HG02610 (cell line): ENCODE measurements around the gene DAND5.

Source experiments
- ATAC-seq: cut with Tn5 transposase; IDR thresholded peaks from one replicate; pipeline ENCODE4 v1.9.1; 2021; ENCODE audit warnings: mild to moderate bottlenecking, moderate library complexity; ENCODE audit not compliant: unreplicated experiment

The DAND5 gene

DNA sequence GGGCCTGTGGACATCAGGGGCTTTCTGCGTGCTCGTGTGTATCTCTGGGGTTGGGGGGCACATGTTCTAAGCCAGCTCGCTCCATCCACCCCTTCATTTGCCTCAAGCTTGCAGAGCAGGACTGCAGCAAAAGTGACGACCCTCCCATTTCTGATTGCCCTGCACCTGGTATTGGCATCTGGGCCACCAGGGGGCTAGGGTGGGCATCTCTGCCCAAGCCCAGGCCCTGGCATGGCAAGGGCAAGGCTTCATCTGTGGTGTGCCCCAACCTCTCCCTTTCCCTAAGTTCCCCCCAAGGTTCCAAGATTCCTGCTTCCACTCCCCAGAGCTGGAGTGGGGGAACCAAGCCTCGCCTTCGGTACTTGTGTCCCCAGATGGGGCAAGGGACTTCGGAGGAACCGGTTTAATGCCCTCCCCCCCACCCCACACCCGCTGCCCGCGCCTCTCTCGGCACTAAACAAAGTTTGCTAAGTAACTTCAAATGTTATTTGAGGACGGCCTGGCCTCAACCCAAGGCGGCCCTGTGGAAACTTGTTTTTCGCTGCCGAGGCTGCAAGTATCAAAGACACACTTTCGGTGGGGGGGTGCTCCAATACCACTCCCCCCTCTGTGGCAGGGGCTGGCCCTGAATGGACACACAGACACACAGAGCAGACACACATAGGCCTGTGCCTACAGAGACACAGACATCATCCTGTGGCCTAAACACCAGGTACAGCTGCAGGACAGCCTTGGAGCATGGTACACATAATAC is 38.1 kb downstream of the DAND5 start:
- no peak for ATAC-seq

DNA sequence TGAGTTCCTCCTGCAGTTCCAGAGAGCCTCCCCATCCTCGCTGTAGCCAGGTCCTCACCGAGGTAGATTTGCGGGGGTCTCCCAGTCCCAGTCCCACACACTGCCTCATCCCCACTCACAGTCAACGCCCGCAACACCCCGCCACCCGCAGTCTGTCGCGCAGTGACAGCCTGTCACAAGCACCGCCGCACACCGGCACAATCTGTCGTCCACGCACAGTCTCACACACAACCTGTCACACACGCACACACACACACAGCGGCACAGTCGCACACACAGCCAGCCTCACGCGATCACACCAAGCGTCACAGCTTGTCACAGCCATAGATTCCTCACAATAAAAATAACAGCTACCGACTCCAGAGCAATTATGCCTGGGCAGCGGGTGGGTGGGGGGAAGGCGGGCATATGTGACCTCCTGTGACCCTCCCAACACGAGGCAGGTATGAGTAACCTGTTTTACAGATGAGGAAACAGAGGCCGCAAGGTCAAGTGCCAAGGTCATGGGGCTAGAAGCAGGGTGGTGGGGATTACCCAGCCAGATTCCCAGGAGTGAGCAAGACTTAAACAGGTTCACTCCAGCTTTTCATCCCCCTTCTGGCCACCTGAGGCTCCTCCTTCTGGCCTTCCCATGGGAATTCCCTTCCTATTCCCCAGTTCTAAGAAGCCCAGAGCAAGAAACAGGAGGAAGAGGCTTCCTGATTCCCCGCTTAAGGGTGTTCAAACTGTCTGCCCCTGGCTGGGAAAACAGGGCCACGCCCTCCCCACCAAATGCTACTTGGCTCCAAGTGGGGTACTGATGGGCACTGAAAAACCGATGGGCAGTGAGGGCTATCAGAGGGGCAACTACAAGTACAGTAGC is 39.8 kb downstream of the DAND5 start:
- no peak for ATAC-seq

DNA sequence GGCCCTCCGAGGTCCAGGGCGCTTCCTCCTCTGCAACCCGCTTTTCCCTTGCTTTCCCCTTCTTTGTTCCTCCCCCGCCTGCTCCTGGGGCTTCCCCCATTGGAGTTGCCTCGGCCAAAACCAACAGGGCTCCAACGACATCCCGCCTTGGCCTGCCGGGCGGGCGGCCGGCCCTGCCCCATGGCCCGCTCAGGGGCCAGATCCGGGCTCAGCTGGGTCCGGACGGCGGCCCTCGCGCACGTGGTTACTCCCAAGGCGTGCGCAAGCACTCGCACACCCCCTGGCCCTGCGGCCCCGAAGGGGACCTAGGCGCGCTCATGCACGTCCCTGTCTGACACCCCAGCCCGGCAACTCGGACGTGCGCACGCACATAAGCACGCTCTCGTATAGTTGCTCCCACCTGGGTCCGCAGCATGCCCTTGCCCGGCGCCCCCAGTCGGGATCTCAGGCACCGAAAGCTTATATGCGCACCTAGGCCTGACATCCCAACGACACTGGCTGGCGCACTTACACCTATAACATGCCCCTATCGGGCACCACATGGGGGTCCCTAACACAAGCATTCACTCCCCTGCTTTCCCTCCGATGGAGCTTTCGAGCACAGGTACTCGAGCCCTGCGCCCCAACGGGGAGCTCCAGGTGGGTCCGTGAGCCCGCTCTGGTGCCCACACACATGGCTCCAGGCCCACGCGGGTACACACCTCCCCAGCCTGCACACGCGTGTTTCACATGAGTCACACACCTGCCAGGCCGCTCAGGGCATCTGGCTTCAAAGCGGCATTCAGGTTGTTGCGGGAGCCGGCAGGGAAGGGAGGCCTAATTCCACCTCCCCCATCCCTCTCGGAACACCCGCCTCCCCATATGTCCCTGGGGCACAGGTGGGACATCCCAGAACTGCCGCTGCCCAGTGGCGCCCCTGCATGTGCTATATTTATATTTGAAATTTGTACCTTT is 40.9 kb downstream of the DAND5 start:
- no peak for ATAC-seq

DNA sequence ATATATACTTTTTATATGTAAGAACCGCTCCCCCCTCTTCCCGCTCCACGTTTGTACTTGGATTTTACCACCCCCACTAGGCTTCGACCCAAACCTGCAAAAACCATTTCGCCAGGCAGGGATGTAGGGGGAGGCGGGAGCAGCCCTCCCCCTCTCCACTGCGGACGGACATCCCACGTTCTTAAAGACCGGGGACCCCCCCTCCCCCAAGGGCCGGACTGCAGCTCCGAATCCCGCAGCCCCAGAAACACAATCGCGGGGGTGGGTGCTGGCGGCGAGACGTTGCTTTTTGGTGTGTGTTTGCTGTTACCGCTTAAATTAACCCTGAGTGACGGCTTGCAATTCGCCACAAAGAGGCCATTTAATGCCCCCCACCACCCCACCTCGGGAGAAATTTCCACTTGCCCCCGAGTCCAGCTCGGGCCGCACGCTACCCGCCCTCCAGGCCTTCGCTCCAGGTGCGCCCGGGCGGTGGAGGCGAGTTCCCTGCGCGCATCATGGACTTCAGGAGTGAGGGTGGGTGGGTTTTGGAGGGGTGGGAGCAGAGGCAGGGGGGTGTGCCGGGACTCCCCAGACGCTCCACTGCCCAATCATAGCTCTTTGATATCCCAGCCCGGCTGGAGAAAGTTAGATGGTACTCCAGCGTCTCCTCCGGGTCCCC is 41.7 kb downstream of the DAND5 start:
- ATAC-seq: no peak

DNA sequence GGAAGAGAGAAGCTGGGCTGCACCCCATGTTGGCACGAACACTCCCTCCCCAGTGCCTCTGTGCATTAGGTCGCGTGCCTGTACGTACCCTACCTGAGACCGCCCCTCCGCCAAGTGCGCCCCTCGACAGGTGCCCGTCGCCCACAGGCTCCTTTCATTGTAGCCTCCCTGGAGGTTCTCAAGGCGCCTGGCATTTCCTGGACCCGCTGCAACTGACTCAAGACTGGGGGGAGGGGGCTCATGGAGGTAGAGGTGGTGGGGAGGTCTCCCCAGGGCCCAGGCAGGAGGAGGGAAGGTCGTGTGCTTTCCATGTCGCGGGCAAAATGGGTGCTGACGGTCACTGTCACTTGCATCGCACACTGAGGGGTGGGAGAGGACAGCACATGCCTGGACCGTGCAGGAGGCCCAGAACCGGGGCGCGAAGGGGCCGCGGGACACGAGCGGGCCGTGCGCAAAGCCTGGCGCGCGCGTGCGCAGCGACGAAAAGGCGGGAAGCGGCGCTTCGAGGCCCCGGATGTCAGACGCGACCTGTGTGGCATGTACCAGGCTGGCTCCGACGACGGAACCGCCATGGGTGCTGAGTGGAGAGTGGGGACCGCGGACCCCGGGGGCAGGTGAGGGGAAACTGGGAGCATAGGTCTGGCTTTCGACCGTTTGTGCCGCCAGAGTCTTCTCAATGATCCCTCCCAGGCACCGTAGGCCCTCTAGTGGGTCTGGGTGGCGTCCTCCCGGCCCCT is 42.4 kb downstream of the DAND5 start:
- no peak for ATAC-seq

GRCh38 chr19:13012390-13012689 is 43.0 kb downstream of the DAND5 start:
- no peak for ATAC-seq

GRCh38 chr19:13012690-13013608 is 43.6 kb downstream of the DAND5 start:
- no peak for ATAC-seq

DNA sequence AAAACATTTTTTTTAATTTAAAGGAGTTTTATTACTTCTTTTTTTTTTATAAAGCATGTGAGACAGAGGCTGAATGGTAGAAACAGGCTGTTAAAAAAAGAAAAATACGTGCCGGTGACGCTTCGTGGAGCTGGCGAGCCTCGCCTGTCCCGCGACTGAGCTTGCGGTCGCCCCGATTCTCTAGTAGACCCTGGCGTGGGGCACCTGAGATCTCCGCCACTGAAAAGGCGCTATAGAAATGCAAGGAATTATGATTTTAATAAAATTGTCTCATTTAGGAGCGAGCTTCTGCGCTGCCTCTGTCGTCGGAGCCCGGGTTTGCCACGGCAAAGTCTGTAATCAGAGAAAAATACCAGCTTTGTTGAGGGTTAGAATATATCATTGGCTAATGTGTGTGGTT is 44.3 kb downstream of the DAND5 start:
- ATAC-seq: no peak

GRCh38 chr19:13014101-13014920 is 44.9 kb downstream of the DAND5 start:
- no peak for ATAC-seq

- ATAC-seq: no peak
Observed at GRCh38 chr19:13014921-13015280, 45.5 kb downstream of the DAND5 start.

GRCh38 chr19:13015361-13016223 is 46.2 kb downstream of the DAND5 start:
- ATAC-seq: no peak

GRCh38 chr19:13016245-13016627 is 46.9 kb downstream of the DAND5 start:
- ATAC-seq: no peak

GRCh38 chr19:13016628-13017305 is 47.4 kb downstream of the DAND5 start:
- no peak for ATAC-seq

DNA sequence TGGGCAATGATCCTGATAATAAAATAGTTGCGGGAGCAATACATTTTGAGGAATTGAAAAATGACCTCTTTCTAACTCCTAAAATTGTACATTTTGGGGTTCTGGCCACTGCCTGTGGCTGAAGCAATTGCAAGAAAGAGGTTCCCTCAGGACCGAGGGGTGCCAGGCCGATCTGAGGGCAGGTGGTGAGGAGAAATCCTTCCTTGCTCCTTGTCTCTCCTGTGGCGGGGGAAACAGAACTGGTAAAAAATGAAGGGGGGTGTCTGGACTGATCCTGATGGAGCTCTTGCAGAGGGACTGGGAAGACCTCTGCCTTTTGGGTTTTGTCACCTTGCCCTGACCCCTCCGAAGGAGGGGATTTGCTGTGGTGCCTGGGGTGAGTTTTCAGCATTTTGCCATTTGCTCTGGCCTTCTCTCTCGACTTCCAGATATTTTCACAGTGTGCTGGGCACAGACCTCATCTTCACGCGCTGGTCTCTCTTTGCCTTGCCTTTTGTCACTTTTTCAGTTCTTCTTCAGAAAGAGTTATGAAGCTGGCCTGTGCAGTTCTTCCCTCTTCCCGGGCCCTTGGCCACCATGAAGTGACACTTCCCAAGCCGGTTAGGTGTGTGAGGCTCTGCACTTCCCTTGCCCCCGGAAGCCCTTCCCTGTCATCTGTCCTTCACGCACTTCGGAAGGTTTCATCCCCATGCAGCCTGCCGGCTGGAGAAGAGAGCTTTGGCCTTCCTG is 48.1 kb downstream of the DAND5 start:
- no peak for ATAC-seq

- ATAC-seq: no peak
Observed at GRCh38 chr19:13018035-13018914, 48.9 kb downstream of the DAND5 start.
